Endothelial cell of umbilical vein (primary cell): Measurements from ENCODE around the gene SLC51B. TPM values are rescaled to one million over a fixed set of nuclear protein-coding genes. Genes with fewer than 3 reads are reported as not detected.

Experiments
- BruUV-seq: library from RNA; stranded (reverse); fragments of 400-500 nt; replicated peaks from 2 replicates; lab custom pipeline; 2021; lab: Mats Ljungman, UMichigan
- CTCF ChIA-PET: fragments of 300-600, 350-600 bp; sonication (Branson Sonifier 250); formaldehyde crosslinking; loops from one replicate; lab custom pipeline; 2021; ENCODE audit warnings: antibody characterized with exemption, inconsistent platforms; lab: Charles Lee
- POLR2A ChIA-PET: fragments of 300-600, 350-600 bp; sonication (Branson Sonifier 250); formaldehyde crosslinking; loops from one replicate; lab custom pipeline; 2021; ENCODE audit warnings: antibody characterized with exemption, inconsistent platforms; lab: Charles Lee
- DNase-seq: peaks from one replicate; pipeline ENCODE4 v3.0.0-alpha.2; 2011; ENCODE audit warnings: low read depth, low spot score
- FAIRE-seq: peaks from 2 replicates; lab custom pipeline; 2011; peaks lifted over from hg19 to GRCh38; lab: Jason Lieb, UNC
- H2AFZ ChIP-seq: 2 replicates; pipeline ENCODE4 v1.6.0; 2012; ENCODE audit warnings: low read depth, low read length, control low read depth, inconsistent platforms
- H3K27ac ChIP-seq: 2 replicates; pipeline ENCODE4 v1.5.1; 2011; ENCODE audit warnings: low read depth, mild to moderate bottlenecking, control low read depth, low read length, moderate library complexity; ENCODE audit not compliant: insufficient read depth
- H3K27me3 ChIP-seq, 2 experiments: 2 replicates each; pipeline versions ENCODE4 v1.6.0 to v1.6.1; 2011; ENCODE audit warnings: low read length in 2 of 2, mixed read lengths in 1 of 2; ENCODE audit not compliant: control insufficient read depth in 2 of 2, insufficient read depth in 2 of 2
- H3K36me3 ChIP-seq, 2 experiments: 2 replicates in 1 of 2; 3 replicates in 1 of 2; pipeline ENCODE4 v1.5.1; 2011; ENCODE audit warnings: low read length in 2 of 2, mild to moderate bottlenecking in 1 of 2, moderate library complexity in 1 of 2; ENCODE audit not compliant: control insufficient read depth in 2 of 2, insufficient read depth in 2 of 2; ENCODE audit errors: extremely low read depth in 1 of 2
- H3K4me1 ChIP-seq: 3 replicates; pipeline ENCODE4 v1.5.1; 2011; ENCODE audit warnings: mild to moderate bottlenecking, low read length; ENCODE audit not compliant: control insufficient read depth, insufficient read depth; ENCODE audit errors: extremely low read depth
- H3K4me2 ChIP-seq: 2 replicates; pipeline ENCODE4 v1.6.1; 2011; ENCODE audit warnings: low read length, control low read depth, mixed read lengths; ENCODE audit not compliant: insufficient read depth
- H3K4me3 ChIP-seq, 3 experiments: fragments of 200-600 bp in 1 of 3; sonication (generic), shearing (Covaris generic) in 1 of 3; replicated peaks in 1 of 3; 2 replicates each; pipeline ENCODE4 v1.5.1; 2011 to 2016; ENCODE audit warnings: control low read depth in 3 of 3, low read length in 3 of 3, mild to moderate bottlenecking in 2 of 3, inconsistent platforms in 1 of 3, low read depth in 1 of 3, moderate library complexity in 1 of 3; ENCODE audit not compliant: insufficient read depth in 1 of 3
- H3K79me2 ChIP-seq: 2 replicates; pipeline ENCODE4 v1.6.0; 2012; ENCODE audit warnings: low read length, inconsistent platforms; ENCODE audit not compliant: control insufficient read depth, insufficient read depth
- H3K9ac ChIP-seq: replicated peaks from 2 replicates; pipeline ENCODE3; 2011; ENCODE audit warnings: low read length, control low read depth; ENCODE audit not compliant: insufficient read depth; ENCODE audit errors: extremely low read depth
- H3K9me1 ChIP-seq: replicated peaks from 3 replicates; pipeline ENCODE4 v1.6.0; 2011; ENCODE audit warnings: mild to moderate bottlenecking, low read length; ENCODE audit not compliant: control insufficient read depth, insufficient read depth; ENCODE audit errors: extremely low read depth
- H3K9me3 ChIP-seq: replicated peaks from 2 replicates; pipeline ENCODE4 v1.5.1; 2012; ENCODE audit warnings: low read length, inconsistent platforms; ENCODE audit not compliant: control insufficient read depth, insufficient read depth
- H4K20me1 ChIP-seq: replicated peaks from 2 replicates; pipeline ENCODE3; 2011; ENCODE audit warnings: mild to moderate bottlenecking, low read length; ENCODE audit not compliant: control insufficient read depth, insufficient read depth; ENCODE audit errors: extremely low read depth
- CTCF ChIP-seq, 2 donors: IDR thresholded peaks; 1 replicate in 1 of 2; 2 replicates in 1 of 2; pipeline ENCODE4 v1.5.1; 2011; ENCODE audit warnings: low read length in 2 of 2, mild to moderate bottlenecking in 2 of 2, moderate library complexity in 2 of 2, control low read depth in 1 of 2, inconsistent platforms in 1 of 2, low read depth in 1 of 2; ENCODE audit not compliant: insufficient read depth in 1 of 2; ENCODE audit errors: extremely low read depth in 1 of 2
- EZH2 ChIP-seq: IDR thresholded peaks from 2 replicates; pipeline ENCODE4 v1.6.1; 2012; ENCODE audit warnings: borderline replicate concordance, low read depth, mild to moderate bottlenecking, moderate library complexity, low read length, inconsistent platforms; ENCODE audit not compliant: severe bottlenecking
- FOS ChIP-seq: IDR thresholded peaks from 2 replicates; pipeline ENCODE4 v1.6.1; 2011; ENCODE audit warnings: mild to moderate bottlenecking, low read length, moderate library complexity, borderline replicate concordance; ENCODE audit not compliant: insufficient read depth
- GATA2 ChIP-seq: IDR thresholded peaks from 2 replicates; pipeline ENCODE4 v1.7.0; 2011; ENCODE audit warnings: low read depth, mild to moderate bottlenecking, moderate library complexity, mixed read lengths, low read length; ENCODE audit not compliant: insufficient read length, insufficient read depth
- JUN ChIP-seq: IDR thresholded peaks from 2 replicates; pipeline ENCODE4 v1.6.1; 2011; ENCODE audit warnings: borderline replicate concordance, low read depth; ENCODE audit not compliant: insufficient read length, insufficient read depth
- MAX ChIP-seq: IDR thresholded peaks from 2 replicates; pipeline ENCODE4 v1.6.1; 2011; ENCODE audit not compliant: insufficient read depth, insufficient read length
- MYC ChIP-seq: IDR thresholded peaks from one replicate; pipeline ENCODE4 v1.6.1; 2011; ENCODE audit warnings: mild to moderate bottlenecking, low read depth, low read length
- POLR2A ChIP-seq: IDR thresholded peaks from 2 replicates; pipeline ENCODE4 v1.6.1; 2012; ENCODE audit warnings: low read depth, mild to moderate bottlenecking, control low read depth, low read length
- POLR2AphosphoS5 ChIP-seq: IDR thresholded peaks from 2 replicates; pipeline ENCODE4 v1.6.1; 2012; ENCODE audit warnings: low read depth, mild to moderate bottlenecking, control low read depth, low read length, moderate library complexity; ENCODE audit not compliant: insufficient read depth
- dilution Hi-C: fragments of 300-500 bp; cut with MboI; formaldehyde crosslinking; loops from one replicate; pipeline ENCODE4 v1.15.0; 2019; ENCODE audit warnings: low sequenced_read_pairs; ENCODE audit not compliant: extremely low pct_ligation_motif_present
- intact Hi-C: fragments of 100-400 bp; cut with micrococcal nuclease; formaldehyde crosslinking; loops from one replicate; pipeline ENCODE4 v1.10.0; 2022
- polyA plus RNA-seq, 4 experiments: library from polyadenylated mRNA; depleted of rRNA in 3 of 4; stranded (reverse) in 3 of 4; unstranded in 1 of 4; fragments of >200 nt; gene quantifications; 2 replicates each; pipeline versions ENCODE4 v1.2.1 to v1.2.3, GENCODE V29; 2011 to 2012; ENCODE audit warnings: missing spikeins in 1 of 4
- total RNA-seq: library from RNA; stranded (reverse); gene quantifications from 2 replicates; pipeline ENCODE4 v1.2.3, GENCODE V29; 2021

The SLC51B gene
- total and polyA plus RNA-seq, 2 donors (not counting 3 experiments of a cell fraction or from before 2014, with no cell fraction given) = not detected

GRCh38 chr15:65059369-65059750 lies 14.2 kb downstream of the SLC51B start:
- FAIRE-seq (no peak), DNase-seq (no peak)
- Histone ChIP-seq H3K4me1 (no peaks in the 10 kb centered on the region), H3K4me2 (no peak overlapping the region), H3K79me2 (no peaks in the 10 kb centered on the region), H3K36me3 (no peaks in the 10 kb centered on the region), H4K20me1 (no peaks in the 10 kb centered on the region), H3K9me1 (no peaks in the 10 kb centered on the region), H2AFZ (no peak overlapping the region), H3K9me3 (no peaks in the 10 kb centered on the region), H3K27me3 (peaks cover 0 to 3% of the 10 kb centered on the region in 2 experiments), H3K4me3 (no peak overlapping the region), H3K9ac (no peak overlapping the region), H3K27ac (no peak overlapping the region)
- TF ChIP-seq GATA2 = no peak
- TF ChIP-seq MYC = no peak
- no peak for TF ChIP-seq POLR2A
- TF ChIP-seq CTCF (IDR thresholded peaks at IDR 0.05; ENCODE audit: extremely low read depth in 1 of 2, insufficient read depth in 1 of 2, low read depth in 1 of 2, low read length in 2 of 2) = no peak
- no peak for TF ChIP-seq FOS
- TF ChIP-seq EZH2 = no peak
- no peak for TF ChIP-seq MAX
- no peak for TF ChIP-seq POLR2AphosphoS5
- TF ChIP-seq JUN = no peak
- POLR2A ChIA-PET = no interaction called here
- dilution Hi-C loops = no loop called here
- intact Hi-C loops = no loop called here
- no TSS peak for BruUV-seq
- CTCF ChIA-PET = interaction anchor here (0.8 to 1.4 kb wide), 4 partner anchors 24 to 211 kb away, joined by 3 to 6 read pairs (median 4); no protein-coding TSS in a partner anchor
